NT2/D1 (cell line): ENCODE measurements around the gene RTN4.

Source experiments
- SUZ12 ChIP-seq: IDR thresholded peaks from 2 replicates; pipeline ENCODE4 v1.6.1; 2011; ENCODE audit not compliant: insufficient read length, insufficient read depth; ENCODE audit errors: extremely low read depth
- ZNF274 ChIP-seq: IDR thresholded peaks from 2 replicates; pipeline ENCODE4 v1.6.1; 2011; ENCODE audit warnings: mild to moderate bottlenecking, low read depth, low read length

DNA sequence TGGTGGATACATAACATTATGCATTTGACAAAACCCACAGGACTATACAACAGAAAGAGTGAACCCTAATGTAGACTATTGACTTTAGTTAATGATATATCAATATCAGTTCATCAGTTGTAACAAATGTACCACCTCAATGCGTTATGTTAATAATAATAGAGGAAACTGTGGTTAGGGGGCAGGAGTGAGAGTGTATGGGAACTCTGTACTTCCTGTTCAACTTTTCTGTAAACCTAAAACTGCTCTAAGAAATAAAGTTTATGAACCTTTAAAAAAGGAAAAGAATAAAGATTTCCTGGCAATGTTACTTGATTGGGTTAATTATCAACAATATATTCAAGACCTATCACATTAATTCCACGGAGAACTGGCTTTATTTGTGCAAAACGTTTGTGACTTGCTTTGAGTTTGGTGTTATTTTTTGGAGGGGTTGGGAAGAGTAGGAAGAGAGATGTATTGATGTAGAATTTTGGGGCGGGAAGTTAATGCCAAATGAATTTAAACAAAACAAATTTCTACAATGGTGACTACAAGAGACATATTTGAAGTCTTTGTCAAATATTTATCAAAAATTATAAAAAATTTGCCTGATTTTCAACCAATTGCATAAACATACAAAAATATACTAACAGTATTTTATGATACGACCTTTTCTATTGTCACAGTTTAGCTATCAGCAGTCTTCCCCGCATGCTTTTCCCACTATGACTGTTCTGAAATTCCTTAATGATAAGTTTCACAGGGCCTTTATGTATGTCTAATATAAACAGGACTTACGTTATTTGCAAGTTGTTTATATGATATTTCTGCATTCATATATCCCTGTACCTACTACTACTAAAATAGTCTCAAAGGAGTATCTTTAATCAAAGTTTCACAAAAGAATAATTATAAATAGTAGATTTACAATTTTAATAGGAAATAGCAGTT, 2.1 kb upstream of the RTN4 start:
- TF ChIP-seq SUZ12 (no peak), ZNF274 (no peak)
